ENCODE results near the gene LIPC.

DNA sequence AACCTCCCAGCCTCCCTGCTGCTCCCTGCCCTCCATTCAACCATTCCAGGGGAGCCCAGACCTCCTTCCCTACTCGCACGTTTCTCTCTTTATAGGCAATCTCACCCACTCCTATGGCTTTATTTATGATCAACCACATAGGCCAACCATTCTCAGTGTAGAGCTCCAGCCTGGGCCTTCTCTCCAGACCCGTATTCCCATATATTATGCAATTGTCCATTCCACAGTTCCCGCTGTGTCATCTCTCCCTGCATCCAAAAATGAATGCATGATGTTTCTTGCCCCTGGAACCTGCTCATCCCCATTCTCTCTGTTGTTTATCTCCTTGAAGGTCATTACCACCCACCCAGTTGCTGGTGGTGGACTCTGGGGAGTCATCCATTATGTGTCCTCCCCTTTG lies 140.7 kb downstream of the LIPC start:
- TF ChIP-seq POLR2A (IDR thresholded peaks at IDR 0.05; ENCODE audit: low read depth, low read length), result no peak
- TF ChIP-seq, protein P1, sequence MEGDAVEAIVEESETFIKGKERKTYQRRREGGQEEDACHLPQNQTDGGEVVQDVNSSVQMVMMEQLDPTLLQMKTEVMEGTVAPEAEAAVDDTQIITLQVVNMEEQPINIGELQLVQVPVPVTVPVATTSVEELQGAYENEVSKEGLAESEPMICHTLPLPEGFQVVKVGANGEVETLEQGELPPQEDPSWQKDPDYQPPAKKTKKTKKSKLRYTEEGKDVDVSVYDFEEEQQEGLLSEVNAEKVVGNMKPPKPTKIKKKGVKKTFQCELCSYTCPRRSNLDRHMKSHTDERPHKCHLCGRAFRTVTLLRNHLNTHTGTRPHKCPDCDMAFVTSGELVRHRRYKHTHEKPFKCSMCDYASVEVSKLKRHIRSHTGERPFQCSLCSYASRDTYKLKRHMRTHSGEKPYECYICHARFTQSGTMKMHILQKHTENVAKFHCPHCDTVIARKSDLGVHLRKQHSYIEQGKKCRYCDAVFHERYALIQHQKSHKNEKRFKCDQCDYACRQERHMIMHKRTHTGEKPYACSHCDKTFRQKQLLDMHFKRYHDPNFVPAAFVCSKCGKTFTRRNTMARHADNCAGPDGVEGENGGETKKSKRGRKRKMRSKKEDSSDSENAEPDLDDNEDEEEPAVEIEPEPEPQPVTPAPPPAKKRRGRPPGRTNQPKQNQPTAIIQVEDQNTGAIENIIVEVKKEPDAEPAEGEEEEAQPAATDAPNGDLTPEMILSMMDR (IDR thresholded peaks at IDR 0.05; ENCODE audit: extremely low read depth in 1 of 2, insufficient read depth in 1 of 2, low read depth in 1 of 2, low read length in 2 of 2), result no peak
- no peak for TF ChIP-seq JUN (IDR thresholded peaks at IDR 0.05; ENCODE audit: borderline replicate concordance, insufficient read depth, insufficient read length, low read depth)
- TF ChIP-seq FOS (IDR thresholded peaks at IDR 0.05; ENCODE audit: borderline replicate concordance, insufficient read depth, low read length), result no peak
- TF ChIP-seq EZH2 (IDR thresholded peaks at IDR 0.05; ENCODE audit: borderline replicate concordance, low read depth, low read length, severe bottlenecking), result no peak
- no peak for TF ChIP-seq POLR2AphosphoS5 (IDR thresholded peaks at IDR 0.05; ENCODE audit: insufficient read depth, low read depth, low read length)
- no peak for TF ChIP-seq MYC (IDR thresholded peaks at IDR 0.05; ENCODE audit: low read depth, low read length)

Measured in endothelial cell of umbilical vein (primary cell).